Ishikawa (cell line): ENCODE measurements around the gene OR2F2.

Experiments
- CEBPB ChIP-seq: IDR thresholded peaks from 2 replicates; pipeline ENCODE4 v1.6.1; 2012
- CREB1 ChIP-seq: IDR thresholded peaks from 2 replicates; pipeline ENCODE4 v1.6.1; 2012; ENCODE audit warnings: low read depth
- EGR1 ChIP-seq: IDR thresholded peaks from 2 replicates; pipeline ENCODE4 v1.6.1; 2012
- EP300 ChIP-seq: IDR thresholded peaks from 2 replicates; pipeline ENCODE4 v1.6.1; 2012; ENCODE audit warnings: borderline replicate concordance
- RAD21 ChIP-seq: IDR thresholded peaks from 2 replicates; pipeline ENCODE4 v1.6.1; 2012; ENCODE audit warnings: low read depth
- TAF1 ChIP-seq: IDR thresholded peaks from 2 replicates; pipeline ENCODE4 v1.6.1; 2012; ENCODE audit warnings: low read depth, mild to moderate bottlenecking
- TCF12 ChIP-seq: IDR thresholded peaks from 2 replicates; pipeline ENCODE4 v1.6.1; 2012; ENCODE audit warnings: low read depth
- TEAD4 ChIP-seq: IDR thresholded peaks from 2 replicates; pipeline ENCODE4 v1.6.1; 2012
- YY1 ChIP-seq: IDR thresholded peaks from 2 replicates; pipeline ENCODE4 v1.6.1; 2012; ENCODE audit warnings: low read depth
- ZBTB7A ChIP-seq: IDR thresholded peaks from 2 replicates; pipeline ENCODE4 v1.6.1; 2012; ENCODE audit warnings: low read depth
- TF ChIP-seq, protein P1 (sequence below): IDR thresholded peaks from 2 replicates; pipeline ENCODE4 v1.6.1; 2012; ENCODE audit warnings: low read depth, mild to moderate bottlenecking
- TF ChIP-seq, protein P2 (sequence below): IDR thresholded peaks from 2 replicates; pipeline ENCODE4 v1.6.1; 2012

DNA sequence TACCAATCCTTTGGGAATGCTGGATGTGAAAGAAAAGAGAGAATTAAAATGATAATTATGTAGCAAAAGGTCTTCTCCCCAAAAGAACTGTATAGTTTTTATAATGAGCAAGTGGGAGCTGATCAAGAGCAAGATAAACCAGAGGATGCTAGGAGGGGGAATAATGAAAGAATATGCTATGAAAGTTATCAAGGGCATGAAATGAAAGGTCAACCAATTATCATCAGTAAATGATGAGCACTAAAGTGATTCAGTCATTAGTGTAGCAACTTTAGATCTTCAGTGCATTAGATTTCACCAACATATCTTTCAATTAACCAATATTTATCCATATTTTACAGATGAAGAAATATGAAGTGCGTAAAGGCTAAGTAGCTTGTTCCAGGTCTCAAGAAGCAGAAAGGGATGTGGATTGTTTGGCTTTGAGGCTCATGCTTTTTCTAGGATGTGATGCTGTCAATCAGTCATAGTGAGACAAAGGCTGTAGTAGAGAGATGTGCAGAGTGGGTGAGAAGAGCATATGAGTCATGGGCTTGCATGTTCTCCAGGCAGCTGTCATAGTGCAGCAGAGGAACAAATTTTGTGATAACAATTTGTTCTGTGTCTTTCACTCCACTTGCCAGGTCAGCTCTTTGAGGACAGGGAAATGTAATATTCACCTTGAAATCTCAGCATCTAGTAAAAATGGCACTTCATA is 5.7 kb upstream of the OR2F2 start:
- TF ChIP-seq CREB1: no peak
- TF ChIP-seq YY1: no peak
- TF ChIP-seq EGR1: no peak
- TF ChIP-seq, protein P1, sequence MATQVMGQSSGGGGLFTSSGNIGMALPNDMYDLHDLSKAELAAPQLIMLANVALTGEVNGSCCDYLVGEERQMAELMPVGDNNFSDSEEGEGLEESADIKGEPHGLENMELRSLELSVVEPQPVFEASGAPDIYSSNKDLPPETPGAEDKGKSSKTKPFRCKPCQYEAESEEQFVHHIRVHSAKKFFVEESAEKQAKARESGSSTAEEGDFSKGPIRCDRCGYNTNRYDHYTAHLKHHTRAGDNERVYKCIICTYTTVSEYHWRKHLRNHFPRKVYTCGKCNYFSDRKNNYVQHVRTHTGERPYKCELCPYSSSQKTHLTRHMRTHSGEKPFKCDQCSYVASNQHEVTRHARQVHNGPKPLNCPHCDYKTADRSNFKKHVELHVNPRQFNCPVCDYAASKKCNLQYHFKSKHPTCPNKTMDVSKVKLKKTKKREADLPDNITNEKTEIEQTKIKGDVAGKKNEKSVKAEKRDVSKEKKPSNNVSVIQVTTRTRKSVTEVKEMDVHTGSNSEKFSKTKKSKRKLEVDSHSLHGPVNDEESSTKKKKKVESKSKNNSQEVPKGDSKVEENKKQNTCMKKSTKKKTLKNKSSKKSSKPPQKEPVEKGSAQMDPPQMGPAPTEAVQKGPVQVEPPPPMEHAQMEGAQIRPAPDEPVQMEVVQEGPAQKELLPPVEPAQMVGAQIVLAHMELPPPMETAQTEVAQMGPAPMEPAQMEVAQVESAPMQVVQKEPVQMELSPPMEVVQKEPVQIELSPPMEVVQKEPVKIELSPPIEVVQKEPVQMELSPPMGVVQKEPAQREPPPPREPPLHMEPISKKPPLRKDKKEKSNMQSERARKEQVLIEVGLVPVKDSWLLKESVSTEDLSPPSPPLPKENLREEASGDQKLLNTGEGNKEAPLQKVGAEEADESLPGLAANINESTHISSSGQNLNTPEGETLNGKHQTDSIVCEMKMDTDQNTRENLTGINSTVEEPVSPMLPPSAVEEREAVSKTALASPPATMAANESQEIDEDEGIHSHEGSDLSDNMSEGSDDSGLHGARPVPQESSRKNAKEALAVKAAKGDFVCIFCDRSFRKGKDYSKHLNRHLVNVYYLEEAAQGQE: no peak
- TF ChIP-seq, protein P2, sequence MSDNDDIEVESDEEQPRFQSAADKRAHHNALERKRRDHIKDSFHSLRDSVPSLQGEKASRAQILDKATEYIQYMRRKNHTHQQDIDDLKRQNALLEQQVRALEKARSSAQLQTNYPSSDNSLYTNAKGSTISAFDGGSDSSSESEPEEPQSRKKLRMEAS: no peak
- TF ChIP-seq RAD21: no peak
- TF ChIP-seq TAF1: no peak
- TF ChIP-seq EP300: no peak
- TF ChIP-seq TEAD4: no peak
- no peak for TF ChIP-seq ZBTB7A
- no peak for TF ChIP-seq CEBPB
- no peak for TF ChIP-seq TCF12
